Progenitor cell of endocrine pancreas (in vitro differentiated cells): ENCODE measurements around the gene PSMG4. TPM values are rescaled to one million over a fixed set of nuclear protein-coding genes. Genes with fewer than 3 reads are reported as not detected.

Experiments used
- DNase-seq: peaks from one replicate; pipeline ENCODE4 v3.0.0; 2021; ENCODE audit warnings: low spot score; ENCODE audit not compliant: unreplicated experiment
- H3K27ac Mint-ChIP-seq: 2 replicates; pipeline ENCODE4 v1.8.0; 2021; ENCODE audit warnings: mild to moderate bottlenecking, moderate library complexity, mixed read lengths
- H3K27me3 Mint-ChIP-seq: 2 replicates; pipeline ENCODE4 v1.8.0; 2021; ENCODE audit warnings: mixed read lengths
- H3K36me3 Mint-ChIP-seq: 2 replicates; pipeline ENCODE4 v1.8.0; 2022; ENCODE audit warnings: mixed read lengths; ENCODE audit not compliant: insufficient read depth
- H3K4me1 Mint-ChIP-seq: 2 replicates; pipeline ENCODE4 v1.8.0; 2021; ENCODE audit warnings: low read depth, mixed read lengths
- H3K4me3 Mint-ChIP-seq: 2 replicates; pipeline ENCODE4 v1.8.0; 2021; ENCODE audit warnings: low read depth, mild to moderate bottlenecking, moderate library complexity, mixed read lengths
- H3K9me3 Mint-ChIP-seq: 2 replicates; pipeline ENCODE4 v1.8.0; 2021; ENCODE audit warnings: low read depth, mixed read lengths
- CTCF ChIP-seq: fragments of 200-600 bp; sonication (generic); IDR thresholded peaks from one replicate; pipeline ENCODE4 v1.5.0; 2021; ENCODE audit warnings: antibody characterized with exemption, mild to moderate bottlenecking; ENCODE audit not compliant: unreplicated experiment
- total RNA-seq: library from RNA; stranded (reverse); gene quantifications from 2 replicates; pipeline ENCODE4 v1.2.1, GENCODE V29; 2021

PSMG4 gene
- total RNA-seq, 1 donor from 2014 or later: 17.7 TPM

DNA sequence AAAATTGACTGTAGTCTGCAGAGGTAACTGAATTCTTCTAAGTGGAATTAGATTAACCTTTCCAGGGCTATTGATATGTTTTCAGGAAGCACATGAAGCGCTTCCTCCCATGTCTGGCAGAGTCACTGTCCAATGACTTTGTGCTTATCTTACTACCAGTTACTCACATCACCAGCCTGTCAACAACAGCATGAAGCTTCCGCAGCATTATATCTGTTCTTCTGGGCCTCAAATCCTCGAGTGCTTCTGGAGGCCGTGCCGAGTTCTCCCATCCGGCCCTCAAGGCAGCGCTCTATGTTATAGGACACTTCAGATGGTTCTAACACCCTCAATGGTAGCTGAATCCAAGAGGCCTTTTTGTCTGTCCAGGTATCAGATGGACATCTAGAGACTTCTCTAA, 33.2 kb downstream of the PSMG4 start:
- H3K9me3 Mint-ChIP-seq: no peaks in the 10 kb centered on the region
- H3K36me3 Mint-ChIP-seq: peaks cover 3% of the 10 kb centered on the region
- no peaks in the 10 kb centered on the region for H3K27me3 Mint-ChIP-seq
- H3K27ac Mint-ChIP-seq: no peak overlapping the region
- H3K4me1 Mint-ChIP-seq: no peaks in the 10 kb centered on the region
- TF ChIP-seq CTCF: no peak
- no peak overlapping the region for H3K4me3 Mint-ChIP-seq
- no peak for DNase-seq

GRCh38 chr6:3292431-3293197, 33.9 kb downstream of the PSMG4 start:
- TF ChIP-seq CTCF: no peak
- Mint-ChIP-seq H3K36me3 (peaks cover 3% of the 10 kb centered on the region), H3K27ac (no peak overlapping the region)

DNA sequence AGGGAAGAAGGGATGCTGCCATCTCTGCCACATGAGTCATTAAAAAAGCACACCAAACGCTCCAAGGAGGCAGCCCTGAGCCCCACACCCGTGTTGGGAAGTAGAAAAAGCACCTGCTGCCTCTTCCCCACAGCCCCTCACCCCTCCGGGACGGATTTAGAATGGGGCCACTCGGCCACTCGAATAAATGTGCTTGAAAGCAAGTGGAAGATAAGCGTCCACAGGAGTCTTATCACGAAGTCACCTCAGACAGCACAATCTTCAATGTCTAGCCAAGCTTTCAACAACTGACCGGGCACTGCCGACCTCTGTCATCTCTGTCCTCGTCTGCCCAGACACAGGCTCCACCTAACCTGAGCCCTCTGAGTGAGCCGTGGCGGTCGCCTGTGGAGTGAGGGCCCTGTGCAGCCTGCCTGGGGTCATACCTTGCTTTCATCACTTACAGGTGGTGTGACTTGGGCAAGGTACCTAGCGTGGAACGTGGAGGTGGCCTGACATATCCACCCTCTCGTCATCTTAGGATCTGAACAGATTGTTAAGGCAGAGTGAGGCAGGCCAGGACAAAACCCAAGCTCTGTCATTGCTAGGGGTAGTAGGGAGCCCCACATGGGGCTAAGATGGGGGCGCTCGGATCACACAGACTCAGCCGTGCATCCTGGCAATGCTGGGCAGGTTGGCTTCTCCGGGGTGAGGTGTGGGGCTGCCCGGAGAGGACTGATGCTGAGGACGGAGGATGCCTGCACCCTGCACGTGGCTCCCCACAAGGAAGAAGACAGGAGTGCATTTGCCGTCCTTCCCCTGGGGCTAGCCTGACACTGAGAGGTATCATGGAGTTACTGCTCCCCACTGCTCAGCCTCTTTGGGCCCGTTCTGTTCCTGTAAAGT, 34.8 kb downstream of the PSMG4 start:
- peaks cover 5% of the 10 kb centered on the region for H3K36me3 Mint-ChIP-seq
- no peak for DNase-seq
- no peak overlapping the region for H3K27ac Mint-ChIP-seq

More at GRCh38 chr6:3292431-3293197, 33.9 kb downstream of the PSMG4 start:
- Mint-ChIP-seq H3K4me3 (no peak overlapping the region), H3K4me1 (no peaks in the 10 kb centered on the region), H3K27me3 (no peaks in the 10 kb centered on the region), H3K9me3 (no peaks in the 10 kb centered on the region)
- no peak for DNase-seq

GRCh38 chr6:3294396-3294795, 35.6 kb downstream of the PSMG4 start:
- Mint-ChIP-seq H3K9me3 (no peaks in the 10 kb centered on the region), H3K27me3 (no peaks in the 10 kb centered on the region), H3K4me3 (no peak overlapping the region), H3K4me1 (no peaks in the 10 kb centered on the region), H3K27ac (no peak overlapping the region), H3K36me3 (peaks cover 5% of the 10 kb centered on the region)
- TF ChIP-seq CTCF: no peak
- DNase-seq: no peak

More for the DNA sequence above, 34.8 kb downstream of the PSMG4 start:
- H3K9me3 Mint-ChIP-seq: no peaks in the 10 kb centered on the region
- H3K4me3 Mint-ChIP-seq: no peak overlapping the region
- no peaks in the 10 kb centered on the region for H3K27me3 Mint-ChIP-seq
- no peak for TF ChIP-seq CTCF
- no peaks in the 10 kb centered on the region for H3K4me1 Mint-ChIP-seq
